Fibroblast of the aortic adventitia (primary cell): ENCODE data around the gene L3MBTL3. TPM values are rescaled to one million over a fixed set of nuclear protein-coding genes. Genes with fewer than 3 reads are reported as not detected.

Source experiments
- DNase-seq: peaks from one replicate; pipeline ENCODE4 v3.0.0-alpha.2; 2010; ENCODE audit warnings: low read depth
- H3K4me3 ChIP-seq: 2 replicates; pipeline ENCODE4 v1.5.1; 2011; ENCODE audit warnings: low read depth, mild to moderate bottlenecking, control low read depth, low read length, moderate library complexity
- total RNA-seq: library from RNA; depleted of rRNA; stranded (reverse); fragments of >200 nt; gene quantifications from 2 replicates; pipeline ENCODE4 v1.2.3, GENCODE V29; 2012; ENCODE audit warnings: low replicate concordance
- TF ChIP-seq, protein P1 (sequence below): IDR thresholded peaks from 2 replicates; pipeline ENCODE4 v1.5.1; 2011; ENCODE audit warnings: mild to moderate bottlenecking, low read length, control low read depth, inconsistent platforms; ENCODE audit not compliant: insufficient read depth

The L3MBTL3 gene
- total RNA-seq, 1 donor, result 9.8 TPM

DNA sequence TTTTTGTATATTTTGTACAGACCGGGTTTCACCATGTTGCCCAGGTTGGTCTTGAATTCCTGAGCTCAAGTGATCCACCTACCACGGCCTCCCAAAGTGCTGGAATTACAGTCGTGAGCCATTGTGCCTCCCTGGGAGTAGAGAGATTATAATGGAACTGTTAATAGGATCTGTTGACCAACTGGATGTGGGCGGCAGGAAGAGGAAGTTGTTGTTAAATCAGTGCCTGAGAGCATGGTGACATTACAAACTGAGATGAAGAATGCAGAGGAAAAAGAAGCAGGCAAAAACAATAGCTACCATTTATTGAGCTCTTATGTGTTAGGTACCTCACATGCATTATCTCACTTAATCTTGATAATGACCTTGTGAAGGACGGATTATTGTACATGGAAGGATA, 9.2 kb upstream of the L3MBTL3 start:
- no peak overlapping the region for H3K4me3 ChIP-seq
- no peak for DNase-seq
- TF ChIP-seq, protein P1, sequence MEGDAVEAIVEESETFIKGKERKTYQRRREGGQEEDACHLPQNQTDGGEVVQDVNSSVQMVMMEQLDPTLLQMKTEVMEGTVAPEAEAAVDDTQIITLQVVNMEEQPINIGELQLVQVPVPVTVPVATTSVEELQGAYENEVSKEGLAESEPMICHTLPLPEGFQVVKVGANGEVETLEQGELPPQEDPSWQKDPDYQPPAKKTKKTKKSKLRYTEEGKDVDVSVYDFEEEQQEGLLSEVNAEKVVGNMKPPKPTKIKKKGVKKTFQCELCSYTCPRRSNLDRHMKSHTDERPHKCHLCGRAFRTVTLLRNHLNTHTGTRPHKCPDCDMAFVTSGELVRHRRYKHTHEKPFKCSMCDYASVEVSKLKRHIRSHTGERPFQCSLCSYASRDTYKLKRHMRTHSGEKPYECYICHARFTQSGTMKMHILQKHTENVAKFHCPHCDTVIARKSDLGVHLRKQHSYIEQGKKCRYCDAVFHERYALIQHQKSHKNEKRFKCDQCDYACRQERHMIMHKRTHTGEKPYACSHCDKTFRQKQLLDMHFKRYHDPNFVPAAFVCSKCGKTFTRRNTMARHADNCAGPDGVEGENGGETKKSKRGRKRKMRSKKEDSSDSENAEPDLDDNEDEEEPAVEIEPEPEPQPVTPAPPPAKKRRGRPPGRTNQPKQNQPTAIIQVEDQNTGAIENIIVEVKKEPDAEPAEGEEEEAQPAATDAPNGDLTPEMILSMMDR, result no peak

DNA sequence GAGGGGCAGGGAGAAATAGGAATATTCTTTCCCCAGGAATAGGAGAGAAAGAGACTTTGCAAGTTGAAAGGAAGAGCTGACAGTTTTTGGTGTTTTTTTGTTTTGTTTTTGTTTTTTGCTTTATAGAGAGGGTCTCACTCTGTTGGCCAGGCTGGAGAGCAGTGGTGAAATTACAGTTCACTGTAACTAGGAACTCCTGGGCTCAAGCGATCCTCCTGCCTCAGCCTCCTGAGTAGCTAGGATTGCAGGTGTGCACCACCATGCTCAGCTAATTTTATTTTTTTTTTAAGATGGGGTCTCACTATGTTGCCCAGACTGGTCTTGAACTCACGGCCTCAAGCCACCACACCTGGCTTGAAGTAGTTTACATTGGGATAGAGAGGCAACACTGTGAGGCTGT, 8.0 kb upstream of the L3MBTL3 start:
- no peak for DNase-seq
- TF ChIP-seq, protein P1, result no peak
- no peak overlapping the region for H3K4me3 ChIP-seq

DNA sequence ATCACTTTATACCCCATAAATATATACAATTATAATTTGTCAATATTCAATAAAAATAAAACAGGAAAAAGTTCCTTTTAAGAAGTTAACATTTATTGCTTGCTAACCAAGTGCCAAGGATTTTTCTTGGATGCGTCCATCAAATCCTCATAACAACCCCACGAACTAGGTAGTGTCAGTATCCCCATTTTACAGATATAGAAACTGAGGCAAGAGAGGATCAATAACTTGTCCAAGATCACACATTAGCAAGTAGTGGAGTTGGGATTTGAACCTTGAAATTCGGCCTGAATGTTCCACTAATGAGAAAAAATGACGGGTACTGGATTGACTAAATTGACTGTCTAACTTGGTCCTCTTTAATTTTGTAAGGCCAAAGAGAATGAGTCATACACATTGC, 5.7 kb upstream of the L3MBTL3 start:
- no peak overlapping the region for H3K4me3 ChIP-seq
- TF ChIP-seq, protein P1, result no peak
- DNase-seq, result no peak

DNA sequence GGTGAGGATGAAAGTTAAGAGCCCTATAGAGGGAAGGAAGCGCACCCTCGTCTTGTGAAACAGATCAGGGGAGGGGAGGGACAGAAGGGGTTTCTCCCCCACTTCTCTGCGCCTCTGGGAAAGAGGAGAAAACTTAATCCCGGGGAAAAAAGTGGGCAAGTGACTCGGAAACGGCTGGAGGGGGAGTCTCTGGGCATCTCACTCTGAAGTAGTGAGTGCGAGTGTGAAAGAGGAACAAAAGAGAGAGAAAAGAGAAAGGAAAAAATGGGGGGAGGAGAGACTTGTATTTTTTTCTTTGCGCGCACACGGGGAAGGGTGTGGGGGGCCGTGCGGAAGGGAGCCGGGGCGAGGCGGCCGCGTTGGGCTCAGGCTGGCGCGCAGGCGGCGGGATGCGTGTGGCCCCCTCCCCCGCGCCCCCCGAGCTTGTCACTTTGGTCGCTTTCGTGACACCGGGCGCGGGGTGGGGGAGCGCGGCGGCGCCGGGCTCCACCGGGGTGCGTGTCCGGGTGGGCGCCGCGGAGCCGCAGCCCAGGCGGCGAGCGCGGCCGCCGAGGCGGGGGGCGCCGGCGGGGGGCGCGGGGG, 454 bp downstream of the L3MBTL3 start:
- TF ChIP-seq, protein P1, result no peak
- H3K4me3 ChIP-seq, result peak overlapping the region; percentile 85
- no peak for DNase-seq

DNA sequence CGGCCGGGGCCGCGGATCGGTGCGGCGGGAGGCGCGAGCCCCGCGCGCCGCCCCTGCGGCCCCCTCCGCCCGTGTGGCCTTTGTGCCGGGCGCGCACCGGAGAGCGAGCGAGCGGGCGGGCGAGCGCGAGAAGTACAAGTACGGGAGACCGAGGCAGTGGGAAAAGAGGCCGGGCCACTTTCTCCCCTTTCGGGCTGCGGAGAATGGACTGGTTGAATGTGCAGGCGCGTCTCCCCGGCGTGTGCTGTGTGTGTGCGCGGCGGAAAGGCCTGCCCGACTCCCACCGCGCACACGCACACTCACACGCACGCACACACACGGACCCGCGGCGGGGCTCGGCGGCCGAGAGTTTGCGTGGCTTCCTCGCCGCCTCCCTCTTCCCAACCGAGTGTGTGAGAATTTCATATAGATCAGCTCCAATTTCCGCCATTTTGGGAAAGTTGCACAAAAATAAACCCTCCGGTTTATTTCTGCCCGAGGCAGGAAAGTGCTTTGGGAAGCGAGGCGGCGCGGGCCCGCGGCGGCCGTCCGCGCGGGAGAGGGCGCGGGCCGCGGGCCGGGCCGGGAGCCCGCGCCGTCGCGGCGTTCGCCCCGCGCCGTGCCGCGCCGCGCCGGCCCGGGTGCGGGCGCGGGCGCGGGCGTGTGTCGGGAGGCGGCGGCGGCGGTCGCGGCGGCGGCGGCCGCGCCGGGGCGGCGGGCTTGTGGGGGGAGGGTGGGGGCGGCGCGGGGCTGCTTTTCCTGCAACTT, 1.1 kb downstream of the L3MBTL3 start:
- peak overlapping the region; percentile 85 for H3K4me3 ChIP-seq
- TF ChIP-seq, protein P1, result no peak
- peak; percentile 36 for DNase-seq

DNA sequence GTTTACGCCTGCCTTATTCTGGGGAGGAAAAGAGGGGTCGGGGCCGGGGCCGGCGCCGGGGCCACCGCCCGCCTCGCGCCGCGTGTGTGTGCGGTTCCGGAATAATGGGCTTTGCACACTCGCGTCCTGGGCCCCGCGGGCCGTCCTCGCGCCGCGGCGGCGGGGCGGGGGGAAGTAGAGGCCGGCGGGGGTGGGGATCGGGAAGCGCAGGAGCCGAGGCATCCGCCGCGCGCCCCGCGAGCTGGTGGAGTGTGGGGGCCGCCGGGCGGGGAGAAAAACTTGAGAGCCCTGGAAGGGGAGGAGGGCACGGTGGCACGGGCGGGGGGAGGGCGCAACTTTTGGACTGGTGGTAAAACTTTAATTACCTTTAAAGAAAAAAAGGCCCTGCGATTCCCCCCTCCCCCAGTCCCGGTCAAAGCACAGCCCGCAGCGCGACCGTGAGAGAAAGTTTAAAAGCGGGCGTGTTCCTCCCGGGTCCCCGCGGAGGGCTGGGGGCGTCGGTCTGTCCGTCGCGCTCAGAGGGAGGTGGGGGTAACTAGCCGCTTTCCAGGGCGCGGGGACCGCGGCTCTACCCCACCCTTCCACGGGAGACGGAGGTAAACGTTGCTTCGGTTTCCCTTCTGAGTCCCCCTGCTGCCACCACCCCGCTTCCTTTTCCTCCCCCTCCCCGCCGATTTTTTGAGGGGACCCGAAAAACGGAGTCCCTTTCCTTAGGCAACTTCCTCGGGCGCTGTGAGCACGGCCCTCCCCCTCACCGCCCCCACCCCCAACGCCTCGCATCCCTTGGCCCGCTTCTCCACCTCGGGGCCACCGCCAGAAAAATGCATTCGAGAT, 1.9 kb downstream of the L3MBTL3 start:
- H3K4me3 ChIP-seq, result peak overlapping the region; percentile 77
- DNase-seq, result no peak
- TF ChIP-seq, protein P1, result no peak
